Esophagus muscularis mucosa (tissue), 4 donors: ENCODE results near the gene ARL4C. TPM values are rescaled to one million over a fixed set of nuclear protein-coding genes. Genes with fewer than 3 reads are reported as not detected.

Experiments
- DNase-seq: peaks from one replicate; pipeline ENCODE4 v3.0.0-alpha.2; 2017; ENCODE audit errors: extremely low spot score
- H3K27ac ChIP-seq, 4 donors: fragments of 200-600 bp; sonication (generic); replicated peaks in 1 of 4; 1 replicate in 3 of 4; 2 replicates in 1 of 4; pipeline ENCODE4 v1.5.1; 2016 to 2019; ENCODE audit warnings: mild to moderate bottlenecking in 1 of 4
- H3K27me3 ChIP-seq, 4 donors: fragments of 200-600 bp; sonication (generic); one replicate each; pipeline versions ENCODE4 v1.5.1 to v1.6.0; 2016 to 2019
- H3K36me3 ChIP-seq, 4 donors: fragments of 200-600 bp; sonication (generic); one replicate each; pipeline ENCODE4 v1.5.1; 2016 to 2019
- H3K4me1 ChIP-seq, 4 donors: fragments of 200-600 bp; sonication (generic); one replicate each; pipeline ENCODE4 v1.5.1; 2016 to 2019
- H3K4me3 ChIP-seq, 4 donors: fragments of 200-600 bp; sonication (generic); 1 replicate in 2 of 4; 2 replicates in 2 of 4; pipeline ENCODE4 v1.5.1; 2016 to 2019; ENCODE audit warnings: mild to moderate bottlenecking in 4 of 4, moderate library complexity in 1 of 4
- H3K9me3 ChIP-seq, 4 donors: fragments of 200-600 bp; sonication (generic); 1 replicate in 3 of 4; 2 replicates in 1 of 4; pipeline ENCODE4 v1.5.1; 2016 to 2019
- CTCF ChIP-seq, 3 experiments: fragments of 200-600 bp in 2 of 3; fragments of 450-650 bp in 1 of 3; sonication (generic) in 2 of 3; IDR thresholded peaks; one replicate each; pipeline ENCODE4 v1.5.1; 2017 to 2019; ENCODE audit warnings: antibody characterized with exemption in 3 of 3, mild to moderate bottlenecking in 2 of 3, moderate library complexity in 1 of 3
- EP300 ChIP-seq: sonication (generic); formaldehyde crosslinking; IDR thresholded peaks from one replicate; pipeline ENCODE4 v1.6.1; 2017; ENCODE audit warnings: antibody characterized with exemption
- POLR2A ChIP-seq: fragments of 450-650 bp; IDR thresholded peaks from one replicate; pipeline ENCODE4 v1.6.1; 2017; ENCODE audit warnings: antibody characterized with exemption, moderate library complexity, mild to moderate bottlenecking, low read depth
- POLR2AphosphoS5 ChIP-seq, 2 donors: sonication (generic); formaldehyde crosslinking; IDR thresholded peaks; one replicate each; pipeline ENCODE4 v1.6.1; 2017; ENCODE audit warnings: antibody characterized with exemption in 2 of 2
- WGBS: methylation state at CpG from one replicate; pipeline ENCODE4 v1.1.5; 2018; 5-methylcytosine and 5-hydroxymethylcytosine counted together
- intact Hi-C: fragments of 100-400 bp; cut with DNase I; formaldehyde crosslinking; loops from one replicate; pipeline ENCODE4 v1.15.1; 2023
- total RNA-seq, 4 donors: library from RNA; depleted of rRNA; stranded (reverse); fragments of >200 nt; gene quantifications; one replicate each; pipeline versions ENCODE4 v1.1.0 to v1.2.1, GENCODE V29; 2016

The ARL4C gene
- total RNA-seq, 4 donors from 2014 or later = 3.6 to 16.4 (median 5.4) TPM

GRCh38 chr2:234518986-234519642, 22.2 kb upstream of the ARL4C start:
- WGBS = 45% methylated on average over 1 of the region's 5 CpGs
- TF ChIP-seq EP300 (no peak), POLR2AphosphoS5 (IDR thresholded peaks at IDR 0.05) (no peak), POLR2A (no peak), CTCF (IDR thresholded peaks at IDR 0.05) (no peak)
- peaks cover 0 to 33% (median 0%) of the 10 kb centered on the region in 4 donors for H3K27me3 ChIP-seq
- H3K4me1 ChIP-seq = no peaks in the 10 kb centered on the region
- intact Hi-C loops = no loop called here
- no peaks in the 10 kb centered on the region for H3K36me3 ChIP-seq
- H3K4me3 ChIP-seq = no peak overlapping the region
- peaks cover 0 to under 1% (median 0%) of the 10 kb centered on the region in 4 donors for H3K9me3 ChIP-seq
- no peak overlapping the region for H3K27ac ChIP-seq
- DNase-seq = no peak

DNA sequence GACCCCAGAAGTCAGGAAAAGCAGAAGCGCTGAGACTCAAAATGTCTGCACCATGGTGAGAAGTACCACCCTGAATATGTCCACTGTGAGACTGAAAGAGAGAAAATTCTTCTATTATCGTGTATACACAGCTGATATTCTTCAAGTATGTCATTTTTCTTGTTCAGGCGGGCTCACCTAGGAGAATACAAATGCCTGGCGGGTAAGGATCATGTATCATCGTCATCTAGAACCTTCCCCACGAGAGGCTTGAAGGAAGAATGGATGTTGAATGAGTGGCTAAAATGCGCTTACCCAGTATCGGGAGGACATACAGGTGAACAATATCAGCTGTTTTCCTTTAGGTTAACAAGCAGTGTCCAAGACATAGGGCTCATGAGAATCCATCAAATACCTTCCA, 21.1 kb upstream of the ARL4C start:
- H3K27ac ChIP-seq = no peak overlapping the region
- H3K9me3 ChIP-seq = no peaks in the 10 kb centered on the region
- TF ChIP-seq POLR2AphosphoS5 (IDR thresholded peaks at IDR 0.05) = no peak
- TF ChIP-seq EP300 = no peak
- TF ChIP-seq CTCF (IDR thresholded peaks at IDR 0.05) = no peak
- TF ChIP-seq POLR2A = no peak
- intact Hi-C loops = no loop called here
- H3K36me3 ChIP-seq = no peaks in the 10 kb centered on the region
- WGBS = 50% methylated on average over 8 of the region's 8 CpGs
- no peak overlapping the region for H3K4me3 ChIP-seq
- no peak for DNase-seq
- peaks cover 0 to 40% (median 0%) of the 10 kb centered on the region in 4 donors for H3K27me3 ChIP-seq
- no peaks in the 10 kb centered on the region for H3K4me1 ChIP-seq

- peaks cover 0 to 40% (median 0%) of the 10 kb centered on the region in 4 donors for H3K27me3 ChIP-seq
- no peak for DNase-seq
- H3K4me3 ChIP-seq = no peak overlapping the region
- H3K27ac ChIP-seq = no peak overlapping the region
- intact Hi-C loops = no loop called here
- no peaks in the 10 kb centered on the region for H3K4me1 ChIP-seq
- 82% methylated on average over 11 of the region's 16 CpGs for WGBS
- TF ChIP-seq CTCF (IDR thresholded peaks at IDR 0.05) (no peak), EP300 (no peak), POLR2A (no peak), POLR2AphosphoS5 (IDR thresholded peaks at IDR 0.05) (no peak)
- H3K36me3 ChIP-seq = no peaks in the 10 kb centered on the region
- H3K9me3 ChIP-seq = no peaks in the 10 kb centered on the region
Observed at GRCh38 chr2:234514873-234515638, 18.2 kb upstream of the ARL4C start.

DNA sequence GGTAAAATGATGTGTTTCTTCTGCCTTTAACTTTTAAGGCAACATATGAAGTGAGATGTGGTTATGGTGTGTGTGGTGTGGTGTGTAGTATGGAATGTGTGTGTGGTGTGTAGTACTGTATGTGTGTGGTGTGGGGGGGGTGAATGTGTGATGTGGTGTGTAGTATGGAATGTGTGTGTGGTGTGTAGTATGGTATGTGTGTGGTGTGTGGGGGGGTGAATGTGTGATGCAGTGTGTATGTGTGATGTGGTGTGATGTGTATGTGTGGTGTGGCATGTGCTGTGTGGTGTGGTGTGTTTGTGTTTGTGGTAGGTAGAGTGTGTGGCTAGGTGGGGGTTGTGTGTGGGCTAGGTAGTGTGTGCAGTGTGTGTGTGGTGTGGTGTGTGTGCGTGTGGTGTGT, 17.2 kb upstream of the ARL4C start:
- Histone ChIP-seq H3K9me3 (no peaks in the 10 kb centered on the region), H3K27me3 (peaks cover 0 to 40% (median 0%) of the 10 kb centered on the region in 4 donors), H3K4me3 (no peak overlapping the region), H3K27ac (no peak overlapping the region), H3K4me1 (no peaks in the 10 kb centered on the region), H3K36me3 (no peaks in the 10 kb centered on the region)
- intact Hi-C loops = no loop called here
- WGBS = 96% methylated on average over 1 of the region's 1 CpG
- TF ChIP-seq POLR2AphosphoS5 (IDR thresholded peaks at IDR 0.05) (no peak), POLR2A (no peak), EP300 (no peak), CTCF (IDR thresholded peaks at IDR 0.05) (no peak)
- no peak for DNase-seq
